Measurements from ENCODE around the gene CC2D1A. TPM values are rescaled to one million over a fixed set of nuclear protein-coding genes. Genes with fewer than 3 reads are reported as not detected.

Gene CC2D1A
- total RNA-seq, 2 donors from 2014 or later, result 40.9 to 64.8 TPM

DNA sequence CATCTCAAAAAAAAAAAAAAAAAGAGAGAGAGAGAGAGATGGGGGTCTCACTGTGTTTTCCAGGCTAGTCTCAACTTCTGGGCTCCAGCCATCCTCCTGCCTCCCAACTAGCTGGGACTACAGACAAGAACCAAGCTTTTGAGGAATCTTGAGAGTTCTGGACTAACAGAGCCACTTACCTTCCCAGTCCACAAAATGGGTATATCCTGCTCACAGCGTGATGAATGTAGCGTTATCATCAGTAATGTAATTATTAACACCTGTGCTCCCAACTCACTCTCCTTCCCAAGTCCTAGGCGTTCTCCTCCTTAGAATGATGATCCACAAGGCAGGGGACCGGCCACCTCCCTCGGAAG is 33.7 kb upstream of the CC2D1A start:
- intact Hi-C loops (cut with DNase I), result no loop called here
- H3K36me3 ChIP-seq, result no peaks in the 10 kb centered on the region
- TF ChIP-seq POLR2AphosphoS5 (IDR thresholded peaks at IDR 0.05) (no peak), POLR2A (IDR thresholded peaks at IDR 0.05) (no peak)
- TF ChIP-seq, protein P1, sequence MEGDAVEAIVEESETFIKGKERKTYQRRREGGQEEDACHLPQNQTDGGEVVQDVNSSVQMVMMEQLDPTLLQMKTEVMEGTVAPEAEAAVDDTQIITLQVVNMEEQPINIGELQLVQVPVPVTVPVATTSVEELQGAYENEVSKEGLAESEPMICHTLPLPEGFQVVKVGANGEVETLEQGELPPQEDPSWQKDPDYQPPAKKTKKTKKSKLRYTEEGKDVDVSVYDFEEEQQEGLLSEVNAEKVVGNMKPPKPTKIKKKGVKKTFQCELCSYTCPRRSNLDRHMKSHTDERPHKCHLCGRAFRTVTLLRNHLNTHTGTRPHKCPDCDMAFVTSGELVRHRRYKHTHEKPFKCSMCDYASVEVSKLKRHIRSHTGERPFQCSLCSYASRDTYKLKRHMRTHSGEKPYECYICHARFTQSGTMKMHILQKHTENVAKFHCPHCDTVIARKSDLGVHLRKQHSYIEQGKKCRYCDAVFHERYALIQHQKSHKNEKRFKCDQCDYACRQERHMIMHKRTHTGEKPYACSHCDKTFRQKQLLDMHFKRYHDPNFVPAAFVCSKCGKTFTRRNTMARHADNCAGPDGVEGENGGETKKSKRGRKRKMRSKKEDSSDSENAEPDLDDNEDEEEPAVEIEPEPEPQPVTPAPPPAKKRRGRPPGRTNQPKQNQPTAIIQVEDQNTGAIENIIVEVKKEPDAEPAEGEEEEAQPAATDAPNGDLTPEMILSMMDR (IDR thresholded peaks at IDR 0.05), result no peak
- DNase-seq (ENCODE audit: low spot score), result no peak
- H3K4me1 ChIP-seq (replicated peaks), result no peaks in the 10 kb centered on the region
- H3K27me3 ChIP-seq (replicated peaks; ENCODE audit: insufficient read depth), result no peaks in the 10 kb centered on the region
- peak overlapping the region in 1 of 2 donors; percentile 31 for H3K4me3 ChIP-seq
- 55% methylated on average over 5 of the region's 5 CpGs for WGBS
- no peaks in the 10 kb centered on the region for H3K9me3 ChIP-seq
- no peak overlapping the region for H3K27ac ChIP-seq

DNA sequence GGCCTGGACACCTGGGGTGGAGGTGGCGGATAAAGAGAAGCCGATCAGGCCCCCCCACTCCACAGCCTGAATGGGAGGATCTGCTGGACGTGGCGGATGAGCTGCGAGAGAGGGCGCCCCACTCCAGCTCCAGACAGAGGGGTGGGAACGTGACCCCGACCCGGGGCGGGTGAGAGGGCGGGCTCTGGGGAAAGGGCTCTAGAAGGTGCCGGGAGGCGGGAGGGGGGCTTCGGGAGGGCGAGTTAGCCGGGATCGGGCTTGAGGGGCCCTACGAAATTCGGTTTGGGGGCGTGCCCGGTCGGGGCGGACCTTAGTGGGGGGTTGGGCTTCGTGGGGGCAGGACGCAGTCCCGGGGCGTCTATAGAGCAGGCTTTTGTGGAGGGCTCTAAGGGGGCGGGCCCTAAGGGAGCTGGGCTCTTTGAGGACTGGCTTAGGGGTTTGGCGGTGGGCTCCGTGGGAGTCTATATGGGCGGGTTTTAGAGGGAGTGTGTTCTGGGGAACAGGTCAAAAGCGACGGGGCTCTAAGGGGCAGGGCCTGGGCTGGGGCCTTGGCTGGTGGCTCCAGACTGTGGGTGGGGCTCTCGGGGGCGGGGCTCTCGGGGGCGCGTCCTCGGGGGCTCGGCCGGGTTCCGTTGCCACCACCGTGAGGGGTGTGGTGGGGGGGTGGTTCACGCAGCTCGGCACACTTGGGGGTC is 33.2 kb upstream of the CC2D1A start:
- H3K36me3 ChIP-seq, result no peaks in the 10 kb centered on the region
- no peaks in the 10 kb centered on the region for H3K27me3 ChIP-seq (replicated peaks; ENCODE audit: insufficient read depth)
- TF ChIP-seq POLR2AphosphoS5 (IDR thresholded peaks at IDR 0.05) (no peak), POLR2A (IDR thresholded peaks at IDR 0.05) (no peak)
- TF ChIP-seq, protein P1 (IDR thresholded peaks at IDR 0.05), result peak in 1 of 4 experiments; percentile 15
- DNase-seq (ENCODE audit: low spot score), result no peak
- no peaks in the 10 kb centered on the region for H3K9me3 ChIP-seq
- 4% methylated on average over 40 of the region's 45 CpGs for WGBS
- intact Hi-C loops (cut with DNase I), result no loop called here
- no peaks in the 10 kb centered on the region for H3K4me1 ChIP-seq (replicated peaks)
- H3K27ac ChIP-seq, result no peak overlapping the region
- H3K4me3 ChIP-seq, result peak overlapping the region; percentile 26 to 31

DNA sequence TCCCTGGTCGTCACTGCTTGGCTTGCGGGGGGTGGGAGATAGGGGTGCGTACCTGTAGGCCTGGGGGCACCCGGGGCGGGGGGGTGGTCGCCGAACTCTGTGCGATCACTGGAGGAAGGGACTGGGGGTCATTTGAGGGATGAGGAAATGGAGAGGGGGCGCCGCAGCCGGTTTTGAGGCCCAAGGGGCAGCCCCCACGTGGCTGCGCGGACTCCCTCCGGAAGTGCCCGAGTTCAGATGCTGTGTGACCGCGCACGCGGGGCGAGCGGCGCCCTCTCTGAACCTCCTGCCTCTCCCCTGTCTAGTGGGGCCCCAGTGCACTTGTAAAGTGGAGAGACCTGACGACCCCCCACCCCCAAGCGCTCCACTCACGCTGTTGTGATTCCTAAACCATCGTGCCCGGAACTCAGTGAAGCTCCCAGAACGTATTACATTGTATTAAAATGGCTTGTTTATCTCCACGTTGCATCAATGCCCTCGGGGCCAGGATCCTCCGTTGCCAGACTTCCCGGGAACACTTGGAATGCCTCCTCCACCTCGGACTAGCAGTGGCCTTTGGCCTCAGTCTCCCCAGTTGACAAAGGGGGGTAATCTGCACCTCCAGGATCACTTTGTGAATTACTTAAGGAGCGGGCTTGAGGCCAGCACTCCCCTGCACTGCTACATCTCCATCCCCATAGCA is 32.0 kb upstream of the CC2D1A start:
- H3K27ac ChIP-seq, result no peak overlapping the region
- no peak overlapping the region for H3K4me3 ChIP-seq
- no peaks in the 10 kb centered on the region for H3K27me3 ChIP-seq (replicated peaks; ENCODE audit: insufficient read depth)
- no peaks in the 10 kb centered on the region for H3K9me3 ChIP-seq
- no peak for DNase-seq (ENCODE audit: low spot score)
- no peaks in the 10 kb centered on the region for H3K4me1 ChIP-seq (replicated peaks)
- no peak for TF ChIP-seq POLR2AphosphoS5 (IDR thresholded peaks at IDR 0.05)
- TF ChIP-seq POLR2A (IDR thresholded peaks at IDR 0.05), result no peak
- TF ChIP-seq, protein P1 (IDR thresholded peaks at IDR 0.05), result no peak
- intact Hi-C loops (cut with DNase I), result no loop called here
- H3K36me3 ChIP-seq, result no peaks in the 10 kb centered on the region
- 63% methylated on average over 35 of the region's 35 CpGs for WGBS

DNA sequence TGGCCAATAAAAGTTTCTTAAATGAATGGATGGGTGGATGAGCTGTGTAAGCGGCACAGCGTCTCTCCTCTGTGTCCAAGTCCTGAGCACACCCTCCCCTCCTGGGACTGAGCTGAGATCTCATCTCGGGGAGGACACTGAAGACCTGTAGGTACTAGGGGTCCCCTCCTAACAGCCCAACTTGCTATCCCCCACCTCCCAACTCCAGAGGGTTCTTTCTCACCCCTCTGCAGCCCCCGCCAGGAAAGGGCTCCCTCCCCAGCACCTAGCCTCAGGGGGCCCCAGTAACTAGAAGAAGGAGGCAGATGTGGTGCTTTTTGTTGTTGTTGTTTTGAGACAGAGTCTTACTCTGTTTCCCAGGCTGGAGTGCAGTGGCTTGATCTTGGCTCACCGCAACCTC is 30.2 kb upstream of the CC2D1A start:
- Histone ChIP-seq H3K9me3 (no peaks in the 10 kb centered on the region), H3K36me3 (no peaks in the 10 kb centered on the region), H3K27ac (no peak overlapping the region), H3K27me3 (replicated peaks; ENCODE audit: insufficient read depth) (no peaks in the 10 kb centered on the region), H3K4me3 (no peak overlapping the region), H3K4me1 (replicated peaks) (no peaks in the 10 kb centered on the region)
- no peak for DNase-seq (ENCODE audit: low spot score)
- intact Hi-C loops (cut with DNase I), result no loop called here
- WGBS, result 90% methylated on average over 5 of the region's 5 CpGs
- TF ChIP-seq, protein P1 (IDR thresholded peaks at IDR 0.05), result no peak
- TF ChIP-seq POLR2A (IDR thresholded peaks at IDR 0.05) (no peak), POLR2AphosphoS5 (IDR thresholded peaks at IDR 0.05) (no peak)

DNA sequence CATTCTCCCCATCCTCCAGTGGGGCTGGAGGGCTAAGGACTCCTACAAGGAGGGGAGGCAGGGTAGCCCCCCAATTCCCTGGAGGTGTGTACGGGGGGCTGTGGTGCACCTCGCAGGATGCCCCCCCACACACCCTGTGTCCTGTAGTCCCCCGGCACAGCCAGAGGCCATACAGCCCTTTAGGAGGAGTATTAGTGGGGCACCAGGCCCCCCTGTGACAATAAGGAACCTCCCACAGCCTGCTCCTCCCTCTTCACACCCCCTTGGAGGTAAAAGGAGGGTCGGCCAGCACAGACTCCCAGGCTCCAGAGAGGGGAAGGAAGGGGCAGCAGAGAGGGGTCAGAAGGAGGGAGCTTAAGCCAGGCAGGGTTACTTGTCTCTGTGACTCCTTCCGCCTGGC is 29.2 kb upstream of the CC2D1A start, which contains the start of gene NANOS3:
NANOS3 (plus strand) TSS at position 301 of the 400 bp plus-strand sequence. CDS start 115 bp downstream, outside the sequence.
- Histone ChIP-seq H3K4me1 (replicated peaks) (no peaks in the 10 kb centered on the region), H3K4me3 (no peak within 1 kb of the TSS), H3K27me3 (replicated peaks; ENCODE audit: insufficient read depth) (no peaks in the 10 kb centered on the region), H3K9me3 (no peaks in the 10 kb centered on the region), H3K36me3 (no peaks in the 10 kb centered on the region), H3K27ac (no peak within 1 kb of the TSS)
- WGBS, result 74% methylated on average over 5 of the region's 5 CpGs
- intact Hi-C loops (cut with DNase I), result no loop called here
- DNase-seq (ENCODE audit: low spot score), result no peak
- TF ChIP-seq, protein P1 (IDR thresholded peaks at IDR 0.05), result no peak
- no peak for TF ChIP-seq POLR2A (IDR thresholded peaks at IDR 0.05)
- no peak for TF ChIP-seq POLR2AphosphoS5 (IDR thresholded peaks at IDR 0.05)

Measured in prostate gland (tissue), 2 donors.